Smooth muscle cell (in vitro differentiated cells): Measurements from ENCODE around the gene AIG1. TPM values are rescaled to one million over a fixed set of nuclear protein-coding genes. Genes with fewer than 3 reads are reported as not detected.

Experiments used
- DNase-seq: peaks from one replicate; lab custom pipeline; 2025; ENCODE audit not compliant: unreplicated experiment; lab: John Stamatoyannopoulos, UW
- H2AFZ ChIP-seq: fragments of 200-600 bp; sonication (generic); 2 replicates; pipeline ENCODE4 v1.6.0; 2016; ENCODE audit warnings: antibody characterized with exemption, low read depth, mild to moderate bottlenecking
- H3F3A ChIP-seq: fragments of 200-600 bp; sonication (generic); 2 replicates; pipeline ENCODE4 v1.6.0; 2017; ENCODE audit warnings: antibody characterized with exemption, low read depth
- H3K27ac ChIP-seq: fragments of 200-600 bp; sonication (generic); 2 replicates; pipeline ENCODE4 v1.5.1; 2016; ENCODE audit warnings: low read depth, mild to moderate bottlenecking
- H3K27me3 ChIP-seq: fragments of 200-600 bp; sonication (generic); 2 replicates; pipeline ENCODE4 v1.6.1; 2016; ENCODE audit warnings: low read depth, mild to moderate bottlenecking
- H3K36me3 ChIP-seq: fragments of 200-600 bp; sonication (generic); 2 replicates; pipeline ENCODE4 v1.5.1; 2016; ENCODE audit warnings: low read depth
- H3K4me1 ChIP-seq: fragments of 200-600 bp; sonication (generic); 2 replicates; pipeline ENCODE4 v1.5.1; 2016; ENCODE audit warnings: low read depth
- H3K4me2 ChIP-seq: fragments of 200-600 bp; sonication (generic); 2 replicates; pipeline ENCODE4 v1.6.0; 2016; ENCODE audit warnings: mild to moderate bottlenecking
- H3K4me3 ChIP-seq: fragments of 200-600 bp; sonication (generic); 2 replicates; pipeline ENCODE4 v1.5.1; 2016; ENCODE audit warnings: mild to moderate bottlenecking
- H3K79me2 ChIP-seq: fragments of 200-600 bp; sonication (generic); 2 replicates; pipeline ENCODE4 v1.6.0; 2016; ENCODE audit warnings: low read depth, mild to moderate bottlenecking
- H3K9ac ChIP-seq: fragments of 200-600 bp; sonication (generic); 2 replicates; pipeline ENCODE4 v1.6.0; 2016; ENCODE audit warnings: low read depth
- H3K9me3 ChIP-seq: fragments of 200-600 bp; sonication (generic); replicated peaks from 2 replicates; pipeline ENCODE4 v1.5.1; 2016; ENCODE audit warnings: low read depth
- H4K20me1 ChIP-seq: fragments of 200-600 bp; sonication (generic); 2 replicates; pipeline ENCODE4 v1.6.0; 2016; ENCODE audit warnings: low read depth
- WGBS: methylation state at CpG from one replicate; pipeline ENCODE4 v1.1.7; 2016; ENCODE audit warnings: low lambda C conversion rate; 5-methylcytosine and 5-hydroxymethylcytosine counted together
- polyA plus RNA-seq: library from polyadenylated mRNA; unstranded; fragments of >200 nt; fragmentation: Nextera tagmentation; extraction: Ambion mirVana; gene quantifications from 2 replicates; pipeline ENCODE4 v1.2.1, GENCODE V29; 2016
- total RNA-seq: library from RNA; depleted of rRNA; stranded (reverse); fragments of >200 nt; gene quantifications from 2 replicates; pipeline ENCODE4 v1.2.3, GENCODE V29; 2014
- TF ChIP-seq, protein P1 (sequence below): fragments of 200-600 bp; sonication (generic); IDR thresholded peaks from 2 replicates; pipeline ENCODE4 v1.5.1; 2017; ENCODE audit warnings: borderline replicate concordance, mild to moderate bottlenecking, antibody characterized with exemption; ENCODE audit not compliant: insufficient read depth, poor library complexity, severe bottlenecking

The AIG1 gene
- total and polyA plus RNA-seq, 2 experiments from 2014 or later, result 9.1 to 25.9 TPM

DNA sequence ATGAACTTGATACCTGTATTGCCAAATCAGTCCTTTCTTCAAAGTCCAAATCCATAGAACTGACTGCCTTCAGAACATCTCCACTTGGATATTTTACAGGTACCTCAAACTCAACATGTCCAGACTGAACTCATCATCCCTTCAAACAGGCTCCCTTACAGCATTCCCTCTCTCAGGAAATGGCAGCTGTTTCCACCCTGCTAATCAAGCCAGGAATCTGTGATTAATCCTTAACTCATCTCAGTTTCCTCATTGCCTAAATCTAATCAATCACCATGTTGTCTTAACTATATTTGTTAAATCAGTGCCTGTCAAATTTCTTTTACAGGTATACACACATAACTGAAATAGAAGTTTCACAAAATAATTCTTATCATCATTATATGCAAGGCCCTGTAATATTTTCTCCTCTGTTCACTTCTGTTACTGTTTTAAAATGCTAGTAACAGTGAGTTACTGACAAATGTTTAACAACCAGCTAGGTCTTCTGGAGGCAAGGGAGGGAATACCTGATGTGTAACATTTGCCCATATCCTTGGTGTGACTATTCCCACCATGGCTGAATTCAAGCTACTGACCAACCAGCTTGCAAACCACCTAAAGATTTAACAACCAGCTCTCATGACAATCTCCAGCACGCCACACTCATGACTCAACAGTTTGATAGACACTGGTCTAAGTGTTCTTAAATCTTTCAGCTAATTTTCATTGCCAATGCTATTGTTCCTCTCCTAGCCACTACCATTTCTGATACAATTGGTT is 264.9 kb downstream of the AIG1 start:
- no peak overlapping the region for H2AFZ ChIP-seq
- H3F3A ChIP-seq, result no peaks in the 10 kb centered on the region
- H3K9me3 ChIP-seq, result no peaks in the 10 kb centered on the region
- peak overlapping the region; percentile 18 for H3K27ac ChIP-seq
- no peak overlapping the region for H3K4me3 ChIP-seq
- no peaks in the 10 kb centered on the region for H3K4me1 ChIP-seq
- H3K36me3 ChIP-seq, result no peaks in the 10 kb centered on the region
- no peak overlapping the region for H3K4me2 ChIP-seq
- H3K27me3 ChIP-seq, result no peaks in the 10 kb centered on the region
- no peak for DNase-seq
- 65% methylated on average over 1 of the region's 1 CpG for WGBS
- no peaks in the 10 kb centered on the region for H3K79me2 ChIP-seq
- TF ChIP-seq, protein P1, sequence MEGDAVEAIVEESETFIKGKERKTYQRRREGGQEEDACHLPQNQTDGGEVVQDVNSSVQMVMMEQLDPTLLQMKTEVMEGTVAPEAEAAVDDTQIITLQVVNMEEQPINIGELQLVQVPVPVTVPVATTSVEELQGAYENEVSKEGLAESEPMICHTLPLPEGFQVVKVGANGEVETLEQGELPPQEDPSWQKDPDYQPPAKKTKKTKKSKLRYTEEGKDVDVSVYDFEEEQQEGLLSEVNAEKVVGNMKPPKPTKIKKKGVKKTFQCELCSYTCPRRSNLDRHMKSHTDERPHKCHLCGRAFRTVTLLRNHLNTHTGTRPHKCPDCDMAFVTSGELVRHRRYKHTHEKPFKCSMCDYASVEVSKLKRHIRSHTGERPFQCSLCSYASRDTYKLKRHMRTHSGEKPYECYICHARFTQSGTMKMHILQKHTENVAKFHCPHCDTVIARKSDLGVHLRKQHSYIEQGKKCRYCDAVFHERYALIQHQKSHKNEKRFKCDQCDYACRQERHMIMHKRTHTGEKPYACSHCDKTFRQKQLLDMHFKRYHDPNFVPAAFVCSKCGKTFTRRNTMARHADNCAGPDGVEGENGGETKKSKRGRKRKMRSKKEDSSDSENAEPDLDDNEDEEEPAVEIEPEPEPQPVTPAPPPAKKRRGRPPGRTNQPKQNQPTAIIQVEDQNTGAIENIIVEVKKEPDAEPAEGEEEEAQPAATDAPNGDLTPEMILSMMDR, result no peak
- no peaks in the 10 kb centered on the region for H4K20me1 ChIP-seq
- no peak overlapping the region for H3K9ac ChIP-seq

GRCh38 chr6:143328876-143329275 is 268.2 kb downstream of the AIG1 start:
- no peak for DNase-seq

DNA sequence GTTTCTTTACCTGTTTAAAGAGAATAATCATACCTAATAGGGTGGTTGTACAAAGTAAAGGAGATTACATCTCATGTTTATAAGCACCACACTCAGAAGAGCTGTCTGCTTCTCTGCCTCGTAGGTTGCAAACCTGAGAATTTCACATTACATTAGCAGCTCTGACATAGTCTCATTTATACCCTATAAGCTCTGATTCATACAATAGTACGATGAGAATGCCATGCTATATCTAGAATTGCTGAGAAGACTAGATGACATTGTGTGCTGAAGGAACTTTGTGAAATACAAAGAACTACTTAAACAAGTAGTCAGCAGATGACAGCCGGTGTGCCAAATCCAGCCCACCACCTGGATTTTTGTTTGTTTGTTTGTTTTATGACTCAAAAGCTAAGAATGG is 268.6 kb downstream of the AIG1 start:
- 82% methylated on average over 3 of the region's 3 CpGs for WGBS
- H4K20me1 ChIP-seq, result no peaks in the 10 kb centered on the region
- H3K9ac ChIP-seq, result no peak overlapping the region
- peak overlapping the region; percentile 59 for H3K27ac ChIP-seq
- DNase-seq, result no peak
- H3K4me2 ChIP-seq, result no peak overlapping the region
- H3F3A ChIP-seq, result no peaks in the 10 kb centered on the region
- H3K79me2 ChIP-seq, result no peaks in the 10 kb centered on the region
- H3K9me3 ChIP-seq, result no peaks in the 10 kb centered on the region
- H3K27me3 ChIP-seq, result no peaks in the 10 kb centered on the region
- no peaks in the 10 kb centered on the region for H3K36me3 ChIP-seq
- no peak overlapping the region for H2AFZ ChIP-seq
- no peaks in the 10 kb centered on the region for H3K4me1 ChIP-seq
- TF ChIP-seq, protein P1, result no peak
- H3K4me3 ChIP-seq, result no peak overlapping the region

More at GRCh38 chr6:143328876-143329275, 268.2 kb downstream of the AIG1 start:
- Histone ChIP-seq H3K27me3 (no peaks in the 10 kb centered on the region), H3K27ac (peak overlapping the region; percentile 59), H3K79me2 (no peaks in the 10 kb centered on the region), H3K9me3 (no peaks in the 10 kb centered on the region), H4K20me1 (no peaks in the 10 kb centered on the region), H3K36me3 (no peaks in the 10 kb centered on the region), H2AFZ (no peak overlapping the region), H3K4me1 (no peaks in the 10 kb centered on the region), H3K4me2 (no peak overlapping the region), H3K4me3 (no peak overlapping the region), H3F3A (no peaks in the 10 kb centered on the region), H3K9ac (no peak overlapping the region)
- TF ChIP-seq, protein P1, result no peak
- 58% methylated on average over 1 of the region's 1 CpG for WGBS

DNA sequence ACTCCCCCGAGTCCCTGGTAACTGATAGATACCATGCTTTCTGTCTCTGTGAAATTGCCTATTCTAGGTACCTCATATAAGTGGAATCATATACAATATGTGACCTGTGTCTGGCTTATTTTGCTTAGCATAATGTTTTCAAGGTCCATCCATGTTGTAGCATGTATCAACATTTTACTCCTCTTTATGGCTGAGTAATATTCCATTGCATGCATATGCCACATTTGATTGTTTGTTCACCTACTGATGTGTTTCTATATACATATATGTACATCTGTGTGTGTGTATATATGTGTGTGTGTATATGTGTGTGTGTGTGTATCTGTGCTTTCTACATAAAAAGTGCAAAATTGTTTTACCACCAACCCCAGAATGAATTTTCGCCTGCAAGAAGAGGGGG is 270.7 kb downstream of the AIG1 start:
- H3K79me2 ChIP-seq, result no peaks in the 10 kb centered on the region
- no peak overlapping the region for H3K9ac ChIP-seq
- no peaks in the 10 kb centered on the region for H3K4me1 ChIP-seq
- H3K4me3 ChIP-seq, result no peak overlapping the region
- no peak overlapping the region for H2AFZ ChIP-seq
- no peaks in the 10 kb centered on the region for H3K9me3 ChIP-seq
- DNase-seq, result no peak
- 95% methylated on average over 2 of the region's 2 CpGs for WGBS
- no peak overlapping the region for H3K27ac ChIP-seq
- no peaks in the 10 kb centered on the region for H3K27me3 ChIP-seq
- no peak overlapping the region for H3K4me2 ChIP-seq
- no peaks in the 10 kb centered on the region for H4K20me1 ChIP-seq
- TF ChIP-seq, protein P1, result no peak
- H3F3A ChIP-seq, result no peaks in the 10 kb centered on the region
- H3K36me3 ChIP-seq, result no peaks in the 10 kb centered on the region
